Activated CD8-positive, alpha-beta memory T cell treated with anti-CD3 and anti-CD28 coated beads, Interleukin-2, amount 10 ng/mL, durations not matched to agents 7 days and 5 days (primary cell): ENCODE data around the gene CALHM6. TPM values are rescaled to one million over a fixed set of nuclear protein-coding genes. Genes with fewer than 3 reads are reported as not detected.
A peak's percentile ranks its signal among the peaks of the same experiment; 100 is the strongest.

Source experiments
- ATAC-seq: fragments of 150-1000 bp; cut with Tn5 transposase; one replicate; pipeline ENCODE4 v1.10.0; 2021; ENCODE audit warnings: moderate library complexity
- CTCF ChIA-PET: fragments of 350-600 bp; sonication (Branson Sonifier 250); formaldehyde crosslinking; loops from one replicate; lab custom pipeline; 2021; ENCODE audit warnings: antibody characterized with exemption; lab: Charles Lee
- DNase-seq: peaks from one replicate; pipeline ENCODE4 v3.0.0-alpha.2; 2020
- H3K27ac Mint-ChIP-seq: one replicate; pipeline ENCODE4 v1.8.0; 2021; ENCODE audit warnings: mild to moderate bottlenecking, mixed read lengths
- H3K27me3 Mint-ChIP-seq: one replicate; pipeline ENCODE4 v1.8.0; 2021; ENCODE audit warnings: mixed read lengths
- H3K36me3 Mint-ChIP-seq: one replicate; pipeline ENCODE4 v1.8.0; 2021; ENCODE audit warnings: mild to moderate bottlenecking, mixed read lengths
- H3K4me1 Mint-ChIP-seq: one replicate; pipeline ENCODE4 v1.8.0; 2021; ENCODE audit warnings: mixed read lengths
- H3K4me3 Mint-ChIP-seq: one replicate; pipeline ENCODE4 v1.8.0; 2021; ENCODE audit warnings: mild to moderate bottlenecking, moderate library complexity, mixed read lengths
- H3K9me3 Mint-ChIP-seq: one replicate; pipeline ENCODE4 v1.8.0; 2022; ENCODE audit warnings: low read depth, mixed read lengths
- total RNA-seq, 2 experiments: library from RNA; stranded (reverse); gene quantifications; one replicate each; pipeline ENCODE4 v1.2.3, GENCODE V29; 2021

The CALHM6 gene
- total RNA-seq, 2 experiments from 2014 or later, result 3.8 to 13.8 TPM

DNA sequence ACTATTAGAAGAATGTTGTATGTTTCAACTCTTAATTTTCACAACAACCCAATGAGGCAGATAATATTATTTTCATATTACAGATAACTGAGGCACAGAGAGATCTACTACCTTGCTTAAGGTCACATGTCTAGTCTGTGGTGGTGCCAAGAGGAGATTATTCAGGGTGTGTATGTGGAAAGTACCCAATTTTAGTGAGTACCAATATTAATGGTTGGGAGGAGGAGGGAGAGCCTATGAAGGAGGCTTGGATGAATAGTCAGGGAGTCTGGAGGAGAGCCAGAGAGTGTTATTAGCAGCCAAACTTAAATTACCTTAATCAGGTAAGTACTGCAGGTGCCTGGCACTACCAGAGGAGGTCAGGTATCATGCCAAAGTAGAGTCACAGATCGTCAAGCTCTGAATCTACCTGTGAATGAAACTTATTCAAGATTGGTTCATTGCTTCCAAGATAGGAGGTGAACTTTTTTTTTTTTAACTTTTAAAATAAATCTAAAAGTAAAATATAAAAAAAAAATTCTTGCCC lies 10.9 kb upstream of the CALHM6 start:
- DNase-seq (no peak), ATAC-seq (no peak)
- no peak overlapping the region for H3K4me3 Mint-ChIP-seq
- peaks cover 19% of the 10 kb centered on the region for H3K27me3 Mint-ChIP-seq
- H3K27ac Mint-ChIP-seq, result no peak overlapping the region
- H3K4me1 Mint-ChIP-seq, result peaks cover 30% of the 10 kb centered on the region
- H3K9me3 Mint-ChIP-seq, result no peaks in the 10 kb centered on the region
- CTCF ChIA-PET, result no interaction called here
- H3K36me3 Mint-ChIP-seq, result peaks cover 4% of the 10 kb centered on the region

GRCh38 chr6:116450769-116451740 lies 10.1 kb upstream of the CALHM6 start:
- CTCF ChIA-PET, result interaction anchor here (1.1 to 1.8 kb wide), 2 partner anchors 10 to 83 kb away, joined by 5 to 6 read pairs; partner anchors contain the start of gene CALHM6
- Mint-ChIP-seq H3K27ac (no peak overlapping the region), H3K4me1 (peaks cover 30% of the 10 kb centered on the region), H3K27me3 (peaks cover 19% of the 10 kb centered on the region), H3K4me3 (no peak overlapping the region), H3K36me3 (peaks cover 4% of the 10 kb centered on the region), H3K9me3 (no peaks in the 10 kb centered on the region)
- DNase-seq (no peak), ATAC-seq (no peak)

DNA sequence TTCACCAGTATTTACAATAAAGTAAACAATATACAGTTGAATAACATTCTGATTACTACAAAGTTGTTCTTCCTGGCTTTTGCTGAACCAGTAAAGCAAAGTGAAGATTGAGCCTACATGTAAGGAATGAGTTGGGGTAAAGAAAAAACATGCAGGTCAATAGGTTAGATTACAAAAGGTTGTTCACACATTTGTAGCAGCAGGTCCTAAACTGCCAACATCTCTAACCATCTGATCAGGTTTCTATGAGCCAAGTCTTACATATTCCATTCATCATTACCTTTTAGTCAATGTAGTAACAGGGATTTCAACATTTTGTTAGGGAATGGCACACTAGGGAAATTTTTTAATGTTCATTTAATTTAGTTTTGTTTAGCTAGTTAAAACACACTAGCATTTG lies 9.3 kb upstream of the CALHM6 start:
- CTCF ChIA-PET, result interaction anchor here (1.1 to 1.8 kb wide), 2 partner anchors 9 to 82 kb away, joined by 5 to 6 read pairs; partner anchors contain the start of gene CALHM6
- H3K27me3 Mint-ChIP-seq, result peaks cover 19% of the 10 kb centered on the region
- H3K27ac Mint-ChIP-seq, result no peak overlapping the region
- ATAC-seq, result no peak
- H3K36me3 Mint-ChIP-seq, result peaks cover 4% of the 10 kb centered on the region
- no peak overlapping the region for H3K4me3 Mint-ChIP-seq
- H3K4me1 Mint-ChIP-seq, result peaks cover 33% of the 10 kb centered on the region
- no peak for DNase-seq
- no peaks in the 10 kb centered on the region for H3K9me3 Mint-ChIP-seq

DNA sequence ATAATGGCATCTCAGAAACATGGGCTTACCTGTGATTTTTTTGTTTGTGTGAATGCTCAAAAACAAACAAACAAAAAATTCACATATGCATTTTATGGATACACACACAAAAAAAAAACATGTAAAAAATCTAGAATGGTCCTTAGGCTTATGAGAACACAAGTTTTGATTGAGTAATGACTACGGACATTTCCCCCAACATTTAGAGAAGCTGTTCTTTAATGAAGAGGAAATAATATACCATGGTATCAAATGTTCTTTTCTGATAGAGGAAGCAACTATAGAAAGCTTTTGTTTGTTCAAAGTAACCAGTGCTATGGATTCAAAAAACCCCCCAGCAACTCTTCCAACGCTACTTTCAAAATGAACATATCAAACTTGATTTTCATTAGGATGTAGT lies 8.6 kb upstream of the CALHM6 start:
- Mint-ChIP-seq H3K4me3 (no peak overlapping the region), H3K27ac (no peak overlapping the region), H3K9me3 (no peaks in the 10 kb centered on the region), H3K27me3 (peaks cover 19% of the 10 kb centered on the region), H3K4me1 (peaks cover 34% of the 10 kb centered on the region), H3K36me3 (peaks cover 4% of the 10 kb centered on the region)
- DNase-seq, result no peak
- ATAC-seq, result no peak
- CTCF ChIA-PET, result interaction anchor here (0.9 to 1.8 kb wide), 2 partner anchors 8 to 9 kb away, joined by 4 to 5 read pairs; partner anchors contain the start of gene CALHM6

GRCh38 chr6:116456106-116456505 lies 5.1 kb upstream of the CALHM6 start:
- ATAC-seq, result no peak
- Mint-ChIP-seq H3K27ac (no peak overlapping the region), H3K4me1 (peaks cover 40% of the 10 kb centered on the region), H3K36me3 (peaks cover 4% of the 10 kb centered on the region), H3K27me3 (peaks cover 32% of the 10 kb centered on the region), H3K9me3 (no peaks in the 10 kb centered on the region), H3K4me3 (no peak overlapping the region)
- CTCF ChIA-PET, result no interaction called here
- no peak for DNase-seq

DNA sequence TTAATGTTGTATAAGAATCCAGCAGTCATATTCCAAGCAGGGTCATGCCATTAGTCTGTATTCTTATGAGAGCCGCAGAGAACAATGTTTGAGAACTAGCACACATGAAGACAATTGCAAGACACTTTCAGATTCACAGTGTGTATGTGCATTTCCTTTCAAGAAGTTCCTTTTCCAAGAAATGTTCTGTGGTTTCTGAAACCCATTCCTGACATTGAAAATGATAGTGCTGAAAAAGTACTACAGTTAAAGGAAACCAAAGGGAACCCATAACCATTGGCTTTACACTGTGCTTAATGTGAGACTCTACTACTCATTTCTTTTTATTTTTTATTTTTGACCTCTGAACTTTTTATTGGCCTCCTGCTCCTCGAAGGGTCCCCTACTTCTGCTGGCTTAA lies 4.2 kb upstream of the CALHM6 start:
- CTCF ChIA-PET, result no interaction called here
- Mint-ChIP-seq H3K9me3 (no peaks in the 10 kb centered on the region), H3K4me1 (peaks cover 42% of the 10 kb centered on the region), H3K27me3 (peaks cover 35% of the 10 kb centered on the region), H3K36me3 (peaks cover 4% of the 10 kb centered on the region), H3K27ac (peak overlapping the region; percentile 47), H3K4me3 (no peak overlapping the region)
- ATAC-seq (no peak), DNase-seq (no peak)

- no peak for DNase-seq
- Mint-ChIP-seq H3K36me3 (peaks cover 10% of the 10 kb centered on the region), H3K4me1 (peaks cover 53% of the 10 kb centered on the region), H3K27me3 (peaks cover 41% of the 10 kb centered on the region), H3K9me3 (no peaks in the 10 kb centered on the region), H3K4me3 (no peak overlapping the region), H3K27ac (no peak overlapping the region)
- CTCF ChIA-PET, result interaction anchor here (1.1 to 2.1 kb wide), 2 partner anchors 13 to 171 kb away, joined by 3 to 6 read pairs; no protein-coding TSS in a partner anchor
- ATAC-seq, result no peak
Measured at GRCh38 chr6:116458264-116458663, 2.9 kb upstream of the CALHM6 start.

- H3K4me3 Mint-ChIP-seq, result no peak overlapping the region
Measured at GRCh38 chr6:116459927-116460326, 1.2 kb upstream of the CALHM6 start.

DNA sequence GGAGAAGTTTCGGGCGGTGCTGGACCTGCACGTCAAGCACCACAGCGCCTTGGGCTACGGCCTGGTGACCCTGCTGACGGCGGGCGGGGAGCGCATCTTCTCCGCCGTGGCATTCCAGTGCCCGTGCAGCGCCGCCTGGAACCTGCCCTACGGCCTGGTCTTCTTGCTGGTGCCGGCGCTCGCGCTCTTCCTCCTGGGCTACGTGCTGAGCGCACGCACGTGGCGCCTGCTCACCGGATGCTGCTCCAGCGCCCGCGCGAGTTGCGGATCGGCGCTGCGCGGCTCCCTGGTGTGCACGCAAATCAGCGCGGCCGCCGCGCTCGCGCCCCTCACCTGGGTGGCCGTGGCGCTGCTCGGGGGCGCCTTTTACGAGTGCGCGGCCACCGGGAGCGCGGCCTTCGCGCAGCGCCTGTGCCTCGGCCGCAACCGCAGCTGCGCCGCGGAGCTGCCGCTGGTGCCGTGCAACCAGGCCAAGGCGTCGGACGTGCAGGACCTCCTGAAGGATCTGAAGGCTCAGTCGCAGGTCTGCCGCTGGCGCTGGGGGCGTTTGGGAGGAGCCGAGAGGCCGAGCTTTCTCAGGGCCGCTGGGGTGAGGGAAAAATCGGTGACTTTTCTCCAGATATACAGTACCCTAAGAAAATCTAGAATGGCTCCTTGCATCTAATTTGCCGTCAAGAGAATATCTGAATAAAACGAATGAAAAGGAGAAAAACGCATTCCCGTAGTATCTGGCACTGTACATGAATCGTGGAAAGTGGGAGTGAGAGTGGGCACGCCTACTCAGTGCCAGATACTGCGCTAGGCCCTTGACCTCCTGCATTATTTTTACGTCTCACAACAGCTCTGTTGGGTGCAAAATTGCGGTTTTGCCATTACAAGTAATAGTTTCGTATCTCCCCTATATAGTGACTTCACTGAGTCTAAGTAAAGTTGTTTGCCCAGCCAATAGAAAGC lies 1.0 kb downstream of the CALHM6 start:
- H3K27ac Mint-ChIP-seq, result peak overlapping the region; percentile 79
- peak; percentile 69 for DNase-seq
- H3K9me3 Mint-ChIP-seq, result no peaks in the 10 kb centered on the region
- peaks cover 49% of the 10 kb centered on the region for H3K27me3 Mint-ChIP-seq
- H3K4me3 Mint-ChIP-seq, result peak overlapping the region; percentile 69
- CTCF ChIA-PET, result interaction anchor here (1.3 kb wide), 1 partner anchor 10 kb away, joined by 5 read pairs; no protein-coding TSS in a partner anchor
- peaks cover 57% of the 10 kb centered on the region for H3K4me1 Mint-ChIP-seq
- peak; percentile 95 for ATAC-seq
- H3K36me3 Mint-ChIP-seq, result peaks cover 10% of the 10 kb centered on the region

More at GRCh38 chr6:116459927-116460326, 1.2 kb upstream of the CALHM6 start:
- DNase-seq, result no peak
- Mint-ChIP-seq H3K27me3 (peaks cover 42% of the 10 kb centered on the region), H3K9me3 (no peaks in the 10 kb centered on the region), H3K36me3 (peaks cover 10% of the 10 kb centered on the region), H3K4me1 (peaks cover 62% of the 10 kb centered on the region), H3K27ac (no peak overlapping the region)
- no peak for ATAC-seq
- CTCF ChIA-PET, result no interaction called here

- peak overlapping the region; percentile 69 for H3K4me3 Mint-ChIP-seq
- peaks cover 51% of the 10 kb centered on the region for H3K4me1 Mint-ChIP-seq
- DNase-seq (no peak), ATAC-seq (no peak)
- H3K27ac Mint-ChIP-seq, result no peak overlapping the region
- no peaks in the 10 kb centered on the region for H3K9me3 Mint-ChIP-seq
- peaks cover 51% of the 10 kb centered on the region for H3K27me3 Mint-ChIP-seq
- H3K36me3 Mint-ChIP-seq, result peaks cover 10% of the 10 kb centered on the region
- CTCF ChIA-PET, result interaction anchor here (1.3 kb wide), 1 partner anchor 9 kb away, joined by 4 read pairs; no protein-coding TSS in a partner anchor
Measured at GRCh38 chr6:116463301-116463700, 2.1 kb downstream of the CALHM6 start.

GRCh38 chr6:116465246-116465645 lies 4.1 kb downstream of the CALHM6 start:
- no peak overlapping the region for H3K4me3 Mint-ChIP-seq
- DNase-seq (no peak), ATAC-seq (no peak)
- no peaks in the 10 kb centered on the region for H3K9me3 Mint-ChIP-seq
- CTCF ChIA-PET, result interaction anchor here (0.9 to 1.4 kb wide), 2 partner anchors 9 to 72 kb away, joined by 3 to 5 read pairs; no protein-coding TSS in a partner anchor
- no peak overlapping the region for H3K27ac Mint-ChIP-seq
- peaks cover 45% of the 10 kb centered on the region for H3K27me3 Mint-ChIP-seq
- H3K36me3 Mint-ChIP-seq, result peaks cover 10% of the 10 kb centered on the region
- H3K4me1 Mint-ChIP-seq, result peaks cover 38% of the 10 kb centered on the region

GRCh38 chr6:116467096-116467495 lies 5.9 kb downstream of the CALHM6 start:
- no peak overlapping the region for H3K27ac Mint-ChIP-seq
- H3K27me3 Mint-ChIP-seq, result peaks cover 34% of the 10 kb centered on the region
- CTCF ChIA-PET, result no interaction called here
- no peak for ATAC-seq
- H3K36me3 Mint-ChIP-seq, result peaks cover 10% of the 10 kb centered on the region
- no peak for DNase-seq
- H3K4me1 Mint-ChIP-seq, result peaks cover 27% of the 10 kb centered on the region
- no peak overlapping the region for H3K4me3 Mint-ChIP-seq
- no peaks in the 10 kb centered on the region for H3K9me3 Mint-ChIP-seq
